GM19025 (cell line): ENCODE data around the gene MLKL.
"Not testable (repeated sequence)": the region's sequence is repeated elsewhere in the genome, so short reads cannot be mapped to it uniquely, and the experiment has no call there.

Experiments used
- ATAC-seq: cut with Tn5 transposase; IDR thresholded peaks from one replicate; pipeline ENCODE4 v1.9.1; 2021; ENCODE audit warnings: mild to moderate bottlenecking, low read depth, moderate library complexity; ENCODE audit not compliant: unreplicated experiment

Gene MLKL

GRCh38 chr16:74734361-74735161, 33.9 kb upstream of the MLKL start:
- no peak for ATAC-seq

GRCh38 chr16:74732707-74733350, 32.2 kb upstream of the MLKL start:
- ATAC-seq, result no peak

DNA sequence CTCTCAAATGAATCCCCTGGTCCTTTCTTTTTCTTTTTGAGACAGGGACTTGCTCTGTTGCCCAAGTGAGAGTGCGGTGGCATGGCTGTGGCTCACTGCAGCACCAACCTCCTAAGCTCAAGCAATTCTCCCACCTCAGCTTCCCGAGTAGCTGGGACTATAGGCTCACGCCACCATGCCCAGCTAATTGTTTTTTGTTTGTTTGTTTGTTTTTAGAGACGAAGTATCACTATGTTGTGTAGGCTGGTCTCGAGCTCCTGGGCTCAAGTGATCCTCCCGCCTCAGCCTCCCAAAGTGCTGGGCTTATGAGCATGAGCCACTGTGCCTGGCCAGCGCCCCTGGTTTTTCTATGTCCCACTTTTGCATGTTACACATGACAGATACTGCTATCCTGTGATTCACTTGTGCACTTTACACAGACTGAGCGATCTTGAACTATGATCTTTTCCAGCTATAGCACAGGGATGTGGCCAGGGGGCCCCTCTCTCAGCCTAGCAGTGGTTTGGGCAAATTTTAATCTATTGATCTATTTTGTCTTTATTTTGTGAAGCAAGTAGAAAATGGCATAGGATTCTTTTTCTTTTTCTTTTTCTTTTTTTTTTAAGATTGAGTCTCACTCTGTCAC, 31.3 kb upstream of the MLKL start:
- ATAC-seq, result no peak

DNA sequence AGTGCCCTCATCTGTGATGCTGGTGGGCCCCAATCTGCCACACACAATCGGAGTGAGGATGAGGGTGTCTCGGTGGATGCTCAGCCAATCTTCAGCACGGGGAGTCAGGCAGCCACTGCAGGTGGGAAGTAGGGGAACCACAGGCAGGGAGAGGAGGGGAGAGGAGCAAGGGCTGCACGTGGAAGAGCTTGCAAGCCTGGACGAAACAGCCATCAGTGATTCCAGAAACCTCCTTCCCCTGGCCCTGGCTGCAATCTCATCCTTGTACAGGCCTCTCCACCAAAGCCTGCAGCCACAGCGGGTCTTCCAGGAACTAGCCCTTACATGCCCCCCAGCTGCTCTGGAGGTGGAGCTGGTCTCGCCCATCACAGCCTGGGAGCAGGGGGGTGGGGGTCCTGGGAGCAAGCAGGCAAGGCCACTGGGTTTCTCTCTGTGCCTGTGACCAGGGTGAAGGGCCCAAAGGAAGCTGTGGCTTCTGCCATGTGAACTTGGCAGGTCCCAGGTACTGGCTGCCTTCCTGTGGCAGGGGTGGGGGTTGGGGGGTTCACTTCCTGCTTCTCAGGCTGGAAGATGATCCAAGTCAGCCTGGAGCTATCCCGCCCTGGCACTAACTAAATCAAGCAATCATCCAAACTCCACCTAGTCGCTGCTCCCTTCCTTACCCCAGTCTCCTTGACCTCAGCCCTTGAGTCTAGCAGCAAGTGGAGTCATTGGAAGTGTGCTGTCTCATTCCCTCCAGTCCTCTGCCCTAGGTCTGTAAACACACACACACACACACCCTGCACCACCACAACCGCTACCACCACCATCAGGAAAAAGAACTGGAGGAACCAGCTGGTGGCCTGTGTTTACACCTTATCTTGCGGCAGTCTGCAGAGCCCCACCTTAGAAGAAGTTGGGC, 29.4 kb upstream of the MLKL start:
- ATAC-seq, result no peak

DNA sequence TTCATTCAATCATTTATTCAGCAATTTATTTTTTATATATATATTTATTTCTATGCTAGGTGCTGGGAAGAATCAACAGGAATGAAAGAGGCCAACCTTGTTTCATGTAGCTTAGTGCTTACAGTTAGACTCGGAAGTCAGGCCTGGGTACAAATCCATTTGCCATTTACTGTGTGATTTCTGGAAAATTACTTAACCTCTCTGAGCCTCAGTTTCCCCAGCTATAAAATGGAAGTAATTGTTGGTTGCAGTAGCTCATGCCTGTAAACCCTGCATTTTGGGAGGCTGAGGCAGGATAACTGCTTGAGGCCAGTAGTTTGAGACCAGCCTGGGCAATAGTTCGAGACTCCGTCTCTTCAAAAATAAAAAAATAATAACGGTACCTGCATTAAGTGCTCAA, 27.2 kb upstream of the MLKL start:
- ATAC-seq, result no peak

DNA sequence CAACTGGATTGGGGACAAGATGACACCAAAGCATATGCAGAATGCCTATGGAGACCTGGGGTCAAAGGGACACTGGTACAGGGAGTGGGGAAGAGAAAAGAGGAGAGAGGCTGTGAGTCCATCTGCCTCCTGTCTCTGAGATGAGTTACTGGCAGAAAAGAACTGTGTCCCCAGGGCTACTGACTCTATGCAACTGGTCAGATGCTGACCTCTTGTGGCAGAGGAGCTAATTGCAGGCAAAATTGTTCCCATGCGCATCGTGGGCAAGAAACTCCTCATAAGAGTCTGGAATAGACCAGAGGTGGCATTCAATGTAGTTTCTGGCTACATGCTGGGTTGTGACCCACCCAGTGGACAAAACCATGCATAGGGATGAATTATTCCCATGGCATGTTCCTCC, 26.1 kb upstream of the MLKL start:
- ATAC-seq, result no peak

DNA sequence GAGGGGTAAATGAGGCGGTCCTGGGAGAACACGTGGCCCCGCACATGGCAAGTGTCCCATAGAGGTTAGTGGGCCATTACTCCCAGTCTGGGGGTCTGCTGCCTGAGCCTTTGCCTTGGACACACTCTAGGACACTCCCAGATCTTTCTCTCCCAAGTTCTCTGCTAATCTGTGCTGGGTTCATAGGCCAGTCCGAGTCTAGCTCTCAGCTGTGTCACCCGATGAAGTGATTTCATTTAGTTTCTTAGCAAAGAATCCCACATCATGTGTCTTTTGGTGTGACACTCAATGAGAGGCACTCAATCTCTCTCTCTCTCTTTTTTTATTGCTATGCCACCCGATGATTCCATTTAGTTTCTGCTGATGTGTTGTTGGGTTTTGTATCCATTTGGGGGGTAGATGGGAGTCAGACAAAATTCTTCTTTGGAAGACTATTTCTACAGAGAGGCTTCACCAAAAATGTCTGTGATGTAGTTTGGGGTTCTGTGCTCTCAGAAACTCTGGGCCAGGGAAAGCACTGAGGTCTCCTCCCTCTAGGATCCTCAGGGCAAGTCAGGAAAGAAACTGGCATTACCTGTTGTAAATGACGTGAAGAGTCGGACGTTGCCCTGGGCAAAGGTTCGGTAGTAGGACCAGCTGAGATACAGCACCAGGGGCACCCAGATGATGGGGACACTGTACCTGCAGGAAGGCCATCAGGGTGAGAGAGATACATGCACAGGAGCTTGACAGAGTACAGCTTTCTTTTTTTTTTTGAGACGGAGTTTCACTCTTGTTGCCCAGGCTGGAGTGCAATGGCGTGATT, 25.2 kb upstream of the MLKL start:
- ATAC-seq, result no peak

DNA sequence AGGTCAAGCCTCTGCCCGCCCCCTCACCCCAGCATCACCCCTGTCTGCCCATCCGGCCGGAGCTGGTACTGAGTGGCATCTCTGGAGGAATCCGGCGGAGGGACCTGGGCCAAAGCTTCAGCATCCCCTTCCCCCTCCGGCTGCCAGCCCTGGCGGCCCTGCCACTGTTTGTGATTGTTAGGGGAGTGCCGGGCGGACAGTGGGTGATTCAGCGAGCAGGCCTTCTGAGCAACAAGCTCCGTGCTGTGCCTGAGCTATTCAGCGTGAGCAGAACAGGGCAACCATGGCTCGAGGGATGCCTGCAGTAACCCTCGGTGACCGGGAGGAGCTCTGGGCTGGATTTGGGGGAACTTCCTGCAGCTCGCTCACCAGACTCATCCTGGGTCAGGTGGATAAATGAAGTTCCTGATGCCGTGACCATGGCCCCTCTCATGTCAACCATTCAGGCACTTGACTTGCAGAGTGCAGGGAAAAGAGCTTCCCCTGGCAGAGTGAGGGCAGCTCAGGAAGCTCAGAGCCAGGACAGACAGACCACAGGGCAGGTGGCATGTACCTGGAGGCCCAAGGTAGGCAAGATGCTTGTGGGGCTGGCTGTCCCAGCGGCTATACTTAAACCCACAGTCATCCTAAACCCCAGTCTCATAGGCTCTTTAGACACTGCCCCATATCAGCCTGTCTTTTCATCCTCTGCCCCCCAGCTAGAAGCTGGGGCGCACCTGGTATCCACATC, 24.3 kb upstream of the MLKL start:
- no peak for ATAC-seq

DNA sequence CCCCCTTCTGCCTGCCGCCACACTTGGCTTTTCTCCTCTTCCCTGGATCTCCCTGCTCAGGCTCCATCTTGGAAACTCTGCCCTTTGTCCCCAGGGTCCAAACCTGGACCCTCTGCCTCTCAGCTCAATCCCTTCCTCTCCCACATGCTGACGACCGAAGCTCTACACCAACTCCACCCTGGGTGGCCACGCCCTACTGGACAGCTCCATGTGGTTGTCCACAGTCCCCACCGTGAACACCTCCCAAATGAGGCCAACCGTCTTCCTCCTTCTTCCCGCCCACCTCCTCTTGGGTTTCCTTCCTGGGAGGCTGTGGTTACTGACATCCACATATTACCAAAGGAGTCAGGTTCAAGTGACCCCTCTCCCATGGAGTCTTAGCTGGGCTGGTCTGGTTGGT, 22.6 kb upstream of the MLKL start:
- ATAC-seq, result no peak

- ATAC-seq, result not testable (repeated sequence)
Measured at GRCh38 chr16:74722156-74722555, 21.5 kb upstream of the MLKL start.

GRCh38 chr16:74721716-74722115, 21.1 kb upstream of the MLKL start:
- ATAC-seq, result no peak

GRCh38 chr16:74720579-74720978, 19.9 kb upstream of the MLKL start:
- no peak for ATAC-seq

GRCh38 chr16:74718741-74719610, 18.3 kb upstream of the MLKL start:
- ATAC-seq, result no peak

GRCh38 chr16:74718140-74718539, 17.5 kb upstream of the MLKL start:
- no peak for ATAC-seq

DNA sequence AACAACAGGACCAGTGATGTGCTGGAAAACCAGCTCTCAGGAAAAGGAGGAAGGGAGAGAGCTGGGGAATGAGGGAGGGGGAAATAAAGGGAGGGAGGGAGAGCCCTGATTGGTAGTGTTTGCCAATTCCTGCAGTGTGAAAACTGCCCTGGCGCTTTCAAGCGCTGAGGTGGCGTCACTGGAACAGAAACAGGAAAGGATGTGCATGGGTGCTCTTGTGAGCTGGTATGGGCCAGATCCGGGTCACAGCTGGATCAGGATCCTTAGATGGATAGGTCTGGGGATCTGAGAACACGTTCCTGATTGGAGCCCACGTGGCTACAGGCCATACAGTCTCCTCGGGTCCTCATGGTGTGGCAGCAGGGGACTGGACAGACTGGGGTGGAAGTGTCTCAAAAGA, 16.7 kb upstream of the MLKL start:
- ATAC-seq, result no peak

DNA sequence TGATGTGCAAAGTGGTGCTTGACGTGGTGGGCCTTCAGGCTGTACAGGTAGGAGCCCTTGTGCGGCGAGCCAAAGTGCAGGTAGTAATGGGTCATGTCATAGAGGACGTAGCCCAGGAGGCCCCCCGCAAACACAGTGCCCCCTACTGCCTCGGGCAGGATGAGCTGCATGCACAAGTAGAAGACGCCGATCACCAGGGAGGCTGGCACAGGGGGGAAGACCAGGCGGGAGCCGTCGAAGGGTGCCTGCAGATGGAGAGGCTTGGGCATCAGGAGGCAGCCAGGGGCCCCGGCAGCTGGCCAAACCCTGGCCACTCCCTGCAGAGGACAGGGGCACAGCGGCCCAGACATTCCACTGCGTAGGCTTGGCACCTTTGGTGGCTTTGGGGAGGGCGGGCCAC, 15.7 kb upstream of the MLKL start:
- no peak for ATAC-seq

DNA sequence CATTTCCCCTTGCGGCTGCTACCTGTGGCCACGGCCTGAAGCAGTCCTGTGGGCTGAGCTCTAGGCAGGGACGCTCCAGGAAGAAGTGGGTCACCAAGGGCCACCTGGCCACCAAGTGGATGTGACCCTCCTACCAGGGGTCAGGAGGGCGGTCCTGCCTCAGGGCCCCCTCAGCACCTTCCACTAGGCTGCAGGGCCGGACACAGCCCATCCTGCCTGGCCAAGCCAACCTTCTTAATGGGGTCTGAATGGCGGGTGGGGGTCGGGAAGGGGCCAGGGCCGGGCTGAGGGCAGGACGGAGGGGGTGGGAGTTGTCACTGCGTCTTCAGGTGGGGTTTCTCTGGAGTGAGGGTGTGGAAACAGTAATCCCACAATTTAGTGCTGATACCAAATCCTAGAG, 13.2 kb upstream of the MLKL start:
- no peak for ATAC-seq

- ATAC-seq, result no peak
Measured at GRCh38 chr16:74713325-74713724, 12.7 kb upstream of the MLKL start.
